IPS-18c (cell line): Measurements from ENCODE around the gene RAPGEF4.

Experiments
- H3K4me3 ChIP-seq: 2 replicates; pipeline ENCODE4 v1.7.0; 2013; ENCODE audit warnings: low read depth, mild to moderate bottlenecking, low read length, moderate library complexity; ENCODE audit not compliant: insufficient read depth
- H3K9me3 ChIP-seq: one replicate; pipeline ENCODE4 v1.6.1; 2013; ENCODE audit warnings: mild to moderate bottlenecking, low read length, moderate library complexity; ENCODE audit not compliant: control insufficient read depth, insufficient read depth

Gene RAPGEF4

DNA sequence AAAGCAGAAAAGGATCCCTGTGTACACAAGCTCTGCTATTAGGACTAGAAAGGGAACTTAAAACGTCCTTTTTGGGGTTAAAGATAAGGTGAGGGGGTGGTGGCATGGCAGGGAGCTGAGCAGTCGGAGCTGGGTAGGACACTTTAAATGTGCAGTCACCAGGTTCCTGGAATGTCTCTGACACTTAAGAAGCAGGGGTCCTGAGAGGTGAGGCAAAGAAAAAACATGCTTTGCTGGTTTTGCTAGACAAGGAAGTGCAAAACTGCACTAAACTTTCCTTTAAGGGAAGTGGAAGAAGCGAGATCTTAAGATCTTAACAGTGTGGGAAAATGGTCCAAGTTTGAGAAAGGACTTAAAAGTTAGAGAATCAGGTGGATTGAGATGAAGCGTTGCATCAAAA is 240.5 kb downstream of the RAPGEF4 start:
- no peak overlapping the region for H3K4me3 ChIP-seq
- no peaks in the 10 kb centered on the region for H3K9me3 ChIP-seq

DNA sequence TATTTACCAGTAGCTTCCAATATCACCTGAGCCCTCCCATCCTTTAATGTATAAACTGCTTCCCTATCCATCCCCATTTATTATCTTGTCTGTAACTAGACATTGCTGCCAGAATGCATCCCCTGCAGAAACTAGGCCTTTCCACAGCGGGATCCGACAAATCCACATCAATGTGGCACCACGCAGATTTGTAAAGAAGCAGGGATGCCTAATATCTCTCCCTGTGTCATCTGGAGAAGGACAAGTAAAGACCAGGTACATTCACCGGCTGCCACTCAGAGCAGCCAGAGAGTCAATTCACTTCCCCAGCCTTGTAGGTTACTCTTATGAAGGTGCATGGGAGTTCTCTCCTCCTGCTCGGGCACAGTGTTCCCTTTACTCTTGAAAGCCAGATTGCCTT is 241.2 kb downstream of the RAPGEF4 start:
- Histone ChIP-seq H3K4me3 (no peak overlapping the region), H3K9me3 (no peaks in the 10 kb centered on the region)

GRCh38 chr2:172977270-172978062 is 241.8 kb downstream of the RAPGEF4 start:
- no peaks in the 10 kb centered on the region for H3K9me3 ChIP-seq
- no peak overlapping the region for H3K4me3 ChIP-seq

DNA sequence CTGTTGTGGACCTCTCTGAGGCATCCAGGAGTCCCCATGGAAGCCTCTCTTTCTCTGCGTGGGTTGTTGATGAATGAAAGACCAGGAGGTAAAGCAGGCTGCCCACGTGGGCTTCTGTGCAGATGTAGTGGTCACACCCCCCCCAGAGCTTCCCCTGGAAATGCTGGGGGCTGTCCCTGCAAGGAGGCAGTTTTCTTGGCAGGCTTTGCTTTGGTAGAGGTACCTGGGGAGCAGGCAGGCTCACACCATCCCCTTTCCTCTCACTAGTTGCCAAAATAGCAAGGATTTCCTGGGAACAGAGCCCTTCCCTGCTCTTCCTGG is 242.4 kb downstream of the RAPGEF4 start:
- no peaks in the 10 kb centered on the region for H3K9me3 ChIP-seq
- no peak overlapping the region for H3K4me3 ChIP-seq

GRCh38 chr2:172985139-172985892 is 249.7 kb downstream of the RAPGEF4 start:
- Histone ChIP-seq H3K4me3 (no peak overlapping the region), H3K9me3 (no peaks in the 10 kb centered on the region)

- H3K4me3 ChIP-seq, result no peak overlapping the region
- H3K9me3 ChIP-seq, result no peaks in the 10 kb centered on the region
Measured at GRCh38 chr2:172986040-172986439, 250.4 kb downstream of the RAPGEF4 start.

DNA sequence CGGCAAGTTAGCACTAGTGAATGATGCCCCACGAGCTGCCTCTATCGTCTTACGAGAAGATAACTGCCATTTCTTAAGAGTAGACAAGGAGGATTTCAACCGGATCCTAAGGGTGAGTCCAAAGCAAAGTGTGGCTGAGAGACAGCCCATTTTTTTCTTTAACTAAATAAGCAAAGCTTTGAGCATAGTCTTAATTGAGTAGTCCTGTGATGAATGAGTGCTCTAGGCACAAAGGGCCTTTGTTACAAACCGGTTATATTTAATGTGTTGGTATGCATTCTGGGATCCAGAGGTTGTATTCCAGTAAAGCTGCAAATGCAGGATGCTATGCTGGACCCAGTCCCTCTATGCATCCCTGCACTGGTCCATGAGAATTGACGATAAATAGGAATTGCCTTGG is 253.1 kb downstream of the RAPGEF4 start:
- no peaks in the 10 kb centered on the region for H3K9me3 ChIP-seq
- no peak overlapping the region for H3K4me3 ChIP-seq

DNA sequence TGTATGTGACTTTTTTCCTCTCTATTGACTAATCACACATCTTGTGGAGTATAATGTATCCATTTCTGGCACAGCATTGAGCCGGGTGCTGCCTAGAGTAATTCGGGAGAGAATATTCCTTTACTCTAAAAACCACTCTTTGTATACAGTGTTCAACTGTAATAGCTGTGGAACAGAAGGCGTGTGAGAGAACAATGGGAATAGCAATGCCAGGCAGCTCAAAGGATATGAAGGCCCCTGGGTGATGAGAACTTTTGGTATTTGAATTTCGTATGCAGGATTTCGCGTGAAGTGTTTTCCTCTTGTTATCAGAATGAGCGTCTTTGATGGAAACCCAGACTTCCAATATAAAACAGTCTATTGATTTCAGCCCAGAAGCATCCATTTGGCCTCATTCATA is 255.4 kb downstream of the RAPGEF4 start:
- H3K9me3 ChIP-seq, result no peaks in the 10 kb centered on the region
- H3K4me3 ChIP-seq, result no peak overlapping the region

DNA sequence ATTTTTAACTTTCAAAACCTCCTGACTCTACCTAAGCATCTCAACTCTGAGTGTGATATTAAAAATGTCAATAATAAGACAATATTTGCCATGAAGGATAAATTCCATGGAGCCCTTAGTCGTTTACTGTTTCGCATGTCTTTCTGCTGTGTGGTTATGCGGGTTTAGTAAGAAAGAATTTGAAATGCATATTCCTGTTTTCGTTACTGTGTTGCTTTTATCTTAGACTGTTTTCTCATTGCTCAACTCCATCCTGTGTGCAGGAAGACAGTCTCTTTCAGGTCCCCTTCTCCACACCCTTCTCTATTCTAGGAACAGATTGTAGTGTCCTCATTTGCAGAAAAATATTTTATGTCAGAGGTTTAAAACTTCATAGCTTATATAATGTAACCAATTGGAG is 257.5 kb downstream of the RAPGEF4 start:
- no peak overlapping the region for H3K4me3 ChIP-seq
- H3K9me3 ChIP-seq, result no peaks in the 10 kb centered on the region

DNA sequence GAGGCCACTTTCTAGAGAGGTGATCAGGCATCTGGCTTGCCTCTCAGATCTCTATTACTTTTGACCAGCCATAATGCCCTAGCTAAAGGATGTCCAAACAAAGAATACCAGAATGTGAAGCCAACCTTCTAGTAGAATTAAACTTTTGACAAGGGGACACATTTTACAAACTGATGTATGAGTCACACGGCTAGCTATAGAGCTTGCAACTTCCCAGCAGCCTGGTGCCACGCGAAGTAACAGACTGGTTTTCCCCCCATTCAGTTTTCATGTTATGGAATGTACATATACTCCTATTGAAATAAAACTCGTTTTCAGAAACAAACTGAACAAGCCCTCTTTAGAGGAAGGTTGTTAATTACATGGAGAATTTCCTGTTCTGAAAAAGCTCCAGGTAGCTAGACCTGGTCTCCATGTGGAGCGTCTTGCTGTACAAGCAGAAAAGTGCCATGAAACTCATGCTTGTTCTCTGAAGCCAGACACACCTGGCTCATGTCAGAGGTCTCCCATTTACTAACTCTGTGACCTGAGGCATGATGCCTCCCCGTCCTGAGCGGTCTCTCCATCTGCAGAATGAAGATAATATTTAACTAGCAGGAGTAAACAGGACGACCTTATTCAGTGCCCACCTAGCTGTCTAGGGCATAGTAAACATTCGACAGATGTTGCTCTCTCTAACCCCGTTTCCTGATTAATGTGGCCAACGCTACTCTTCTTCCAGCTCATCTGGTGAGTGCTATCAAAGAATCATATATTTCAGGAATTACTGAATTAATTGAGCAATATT is 258.5 kb downstream of the RAPGEF4 start:
- no peak overlapping the region for H3K4me3 ChIP-seq
- no peaks in the 10 kb centered on the region for H3K9me3 ChIP-seq

GRCh38 chr2:172994864-172995263 is 259.2 kb downstream of the RAPGEF4 start:
- Histone ChIP-seq H3K9me3 (no peaks in the 10 kb centered on the region), H3K4me3 (no peak overlapping the region)

- Histone ChIP-seq H3K9me3 (no peaks in the 10 kb centered on the region), H3K4me3 (no peak overlapping the region)
Measured at GRCh38 chr2:172995323-172996244, 259.9 kb downstream of the RAPGEF4 start.

- Histone ChIP-seq H3K4me3 (no peak overlapping the region), H3K9me3 (no peaks in the 10 kb centered on the region)
Measured at GRCh38 chr2:172996387-172996961, 260.8 kb downstream of the RAPGEF4 start.

- Histone ChIP-seq H3K9me3 (no peaks in the 10 kb centered on the region), H3K4me3 (no peak overlapping the region)
Measured at GRCh38 chr2:172997031-172997430, 261.4 kb downstream of the RAPGEF4 start.

GRCh38 chr2:172998547-172999272 is 263.1 kb downstream of the RAPGEF4 start:
- Histone ChIP-seq H3K9me3 (no peaks in the 10 kb centered on the region), H3K4me3 (no peak overlapping the region)
